ENCODE data around the gene KLK6. TPM values are rescaled to one million over a fixed set of nuclear protein-coding genes. Genes with fewer than 3 reads are reported as not detected.

KLK6 gene
- total RNA-seq, 1 donor from 2014 or later: 3.5 TPM

- H3K27me3 Mint-ChIP-seq (ENCODE audit: low read depth, unreplicated experiment): peaks cover 48% of the 10 kb centered on the region
- Histone ChIP-seq H2AFZ (ENCODE audit: low read depth, low read length) (no peak overlapping the region), H3K79me2 (ENCODE audit: insufficient read depth, low read length) (no peaks in the 10 kb centered on the region), H3K27ac (ENCODE audit: low read depth, low read length) (no peak overlapping the region), H3K4me2 (ENCODE audit: low read length) (no peak overlapping the region), H3K4me3 (ENCODE audit: insufficient read depth, low read depth, low read length) (no peak overlapping the region), H3K27me3 (ENCODE audit: insufficient read depth, low read length) (no peaks in the 10 kb centered on the region), H4K20me1 (ENCODE audit: insufficient read depth, low read length) (no peaks in the 10 kb centered on the region), H3K9me3 (ENCODE audit: insufficient read depth, low read depth, low read length) (peaks cover 2% of the 10 kb centered on the region), H3K4me1 (ENCODE audit: insufficient read depth, low read length) (no peaks in the 10 kb centered on the region), H3K36me3 (ENCODE audit: insufficient read depth, low read length) (no peaks in the 10 kb centered on the region), H3K9ac (ENCODE audit: low read length) (no peak overlapping the region)
- H3K9me3 Mint-ChIP-seq (ENCODE audit: unreplicated experiment): peaks cover 1% of the 10 kb centered on the region
- no peak for DNase-seq (ENCODE audit: low read depth)
- TF ChIP-seq EZH2 (IDR thresholded peaks at IDR 0.05; ENCODE audit: insufficient read depth, low read length) (no peak), CTCF (IDR thresholded peaks at IDR 0.05; ENCODE audit: insufficient read depth, low read depth, low read length) (no peak)
- H3K27ac Mint-ChIP-seq (ENCODE audit: unreplicated experiment): no peak overlapping the region
- peaks cover 3% of the 10 kb centered on the region for H3K4me1 Mint-ChIP-seq (ENCODE audit: low read depth, unreplicated experiment)
- no peak overlapping the region for H3K4me3 Mint-ChIP-seq (ENCODE audit: unreplicated experiment)
- H3K36me3 Mint-ChIP-seq (ENCODE audit: low read depth, unreplicated experiment): no peaks in the 10 kb centered on the region
- no peak for FAIRE-seq
Measured at GRCh38 chr19:51005248-51005647, 35.9 kb upstream of the KLK6 start.

GRCh38 chr19:51003316-51003715, 33.9 kb upstream of the KLK6 start:
- no peaks in the 10 kb centered on the region for H3K36me3 Mint-ChIP-seq (ENCODE audit: low read depth, unreplicated experiment)
- H3K36me3 ChIP-seq (ENCODE audit: insufficient read depth, low read length): no peaks in the 10 kb centered on the region
- no peak overlapping the region for H2AFZ ChIP-seq (ENCODE audit: low read depth, low read length)
- no peaks in the 10 kb centered on the region for H3K4me1 ChIP-seq (ENCODE audit: insufficient read depth, low read length)
- no peak overlapping the region for H3K9ac ChIP-seq (ENCODE audit: low read length)
- no peaks in the 10 kb centered on the region for H4K20me1 ChIP-seq (ENCODE audit: insufficient read depth, low read length)
- H3K27me3 Mint-ChIP-seq (ENCODE audit: low read depth, unreplicated experiment): peaks cover 40% of the 10 kb centered on the region
- H3K4me2 ChIP-seq (ENCODE audit: low read length): no peak overlapping the region
- peaks cover 3% of the 10 kb centered on the region for H3K4me1 Mint-ChIP-seq (ENCODE audit: low read depth, unreplicated experiment)
- H3K4me3 Mint-ChIP-seq (ENCODE audit: unreplicated experiment): no peak overlapping the region
- H3K9me3 Mint-ChIP-seq (ENCODE audit: unreplicated experiment): peaks cover 1% of the 10 kb centered on the region
- no peak overlapping the region for H3K27ac Mint-ChIP-seq (ENCODE audit: unreplicated experiment)
- FAIRE-seq (no peak), DNase-seq (ENCODE audit: low read depth) (no peak)
- H3K27me3 ChIP-seq (ENCODE audit: insufficient read depth, low read length): no peaks in the 10 kb centered on the region
- no peak overlapping the region for H3K4me3 ChIP-seq (ENCODE audit: insufficient read depth, low read depth, low read length)
- H3K27ac ChIP-seq (ENCODE audit: low read depth, low read length): no peak overlapping the region
- TF ChIP-seq CTCF (IDR thresholded peaks at IDR 0.05; ENCODE audit: insufficient read depth, low read depth, low read length): no peak
- TF ChIP-seq EZH2 (IDR thresholded peaks at IDR 0.05; ENCODE audit: insufficient read depth, low read length): no peak
- peaks cover 5% of the 10 kb centered on the region for H3K9me3 ChIP-seq (ENCODE audit: insufficient read depth, low read depth, low read length)
- no peaks in the 10 kb centered on the region for H3K79me2 ChIP-seq (ENCODE audit: insufficient read depth, low read length)

GRCh38 chr19:51002542-51003311, 33.3 kb upstream of the KLK6 start:
- Mint-ChIP-seq H3K9me3 (ENCODE audit: unreplicated experiment) (peaks cover 1% of the 10 kb centered on the region), H3K27ac (ENCODE audit: unreplicated experiment) (no peak overlapping the region), H3K4me3 (ENCODE audit: unreplicated experiment) (no peak overlapping the region), H3K4me1 (ENCODE audit: low read depth, unreplicated experiment) (peaks cover 3% of the 10 kb centered on the region), H3K27me3 (ENCODE audit: low read depth, unreplicated experiment) (peaks cover 44% of the 10 kb centered on the region), H3K36me3 (ENCODE audit: low read depth, unreplicated experiment) (no peaks in the 10 kb centered on the region)
- H3K9me3 ChIP-seq (ENCODE audit: insufficient read depth, low read depth, low read length): peaks cover 5% of the 10 kb centered on the region
- no peaks in the 10 kb centered on the region for H3K36me3 ChIP-seq (ENCODE audit: insufficient read depth, low read length)
- H2AFZ ChIP-seq (ENCODE audit: low read depth, low read length): no peak overlapping the region
- no peaks in the 10 kb centered on the region for H4K20me1 ChIP-seq (ENCODE audit: insufficient read depth, low read length)
- FAIRE-seq: no peak
- H3K4me3 ChIP-seq (ENCODE audit: insufficient read depth, low read depth, low read length): no peak overlapping the region
- no peak overlapping the region for H3K4me2 ChIP-seq (ENCODE audit: low read length)
- no peaks in the 10 kb centered on the region for H3K79me2 ChIP-seq (ENCODE audit: insufficient read depth, low read length)
- H3K4me1 ChIP-seq (ENCODE audit: insufficient read depth, low read length): no peaks in the 10 kb centered on the region
- no peak for TF ChIP-seq CTCF (IDR thresholded peaks at IDR 0.05; ENCODE audit: insufficient read depth, low read depth, low read length)
- no peak for TF ChIP-seq EZH2 (IDR thresholded peaks at IDR 0.05; ENCODE audit: insufficient read depth, low read length)
- no peak overlapping the region for H3K9ac ChIP-seq (ENCODE audit: low read length)
- no peak overlapping the region for H3K27ac ChIP-seq (ENCODE audit: low read depth, low read length)
- no peaks in the 10 kb centered on the region for H3K27me3 ChIP-seq (ENCODE audit: insufficient read depth, low read length)
- no peak for DNase-seq (ENCODE audit: low read depth)

All from astrocyte (in vitro differentiated cells and primary cell).